Neuron (in vitro differentiated cells): ENCODE results near the gene JMJD7.

ENCODE experiments used
- H2AFZ ChIP-seq: one replicate; pipeline ENCODE4 v1.6.1; 2013; ENCODE audit warnings: low read depth, mild to moderate bottlenecking, inconsistent platforms, low read length, moderate library complexity
- H3K27me3 ChIP-seq: one replicate; pipeline ENCODE4 v1.6.1; 2013; ENCODE audit warnings: low read length; ENCODE audit not compliant: insufficient read depth
- H3K36me3 ChIP-seq: one replicate; pipeline ENCODE4 v1.6.1; 2013; ENCODE audit warnings: low read length; ENCODE audit not compliant: insufficient read depth
- H3K4me1 ChIP-seq: one replicate; pipeline ENCODE4 v1.6.1; 2013; ENCODE audit warnings: low read length; ENCODE audit not compliant: insufficient read depth
- H3K4me3 ChIP-seq: 2 replicates; pipeline ENCODE4 v1.5.1; 2013; ENCODE audit warnings: mild to moderate bottlenecking, low read length, moderate library complexity
- H3K9me3 ChIP-seq: one replicate; pipeline ENCODE4 v1.6.1; 2013; ENCODE audit warnings: low read length

The JMJD7 gene

GRCh38 chr15:41857316-41857715, 29.4 kb downstream of the JMJD7 start:
- Histone ChIP-seq H3K9me3 (no peaks in the 10 kb centered on the region), H3K27me3 (no peaks in the 10 kb centered on the region), H3K4me1 (peaks cover 7% of the 10 kb centered on the region), H2AFZ (no peak overlapping the region), H3K36me3 (no peaks in the 10 kb centered on the region), H3K4me3 (no peak overlapping the region)

- Histone ChIP-seq H3K9me3 (no peaks in the 10 kb centered on the region), H3K36me3 (no peaks in the 10 kb centered on the region), H3K4me3 (no peak overlapping the region), H3K27me3 (no peaks in the 10 kb centered on the region), H3K4me1 (peaks cover 7% of the 10 kb centered on the region), H2AFZ (no peak overlapping the region)
Measured at GRCh38 chr15:41858756-41859155, 30.9 kb downstream of the JMJD7 start.

GRCh38 chr15:41860049-41860828, 32.3 kb downstream of the JMJD7 start:
- H2AFZ ChIP-seq: no peak overlapping the region
- no peaks in the 10 kb centered on the region for H3K9me3 ChIP-seq
- H3K36me3 ChIP-seq: no peaks in the 10 kb centered on the region
- no peaks in the 10 kb centered on the region for H3K27me3 ChIP-seq
- peaks cover 4% of the 10 kb centered on the region for H3K4me1 ChIP-seq
- no peak overlapping the region for H3K4me3 ChIP-seq

GRCh38 chr15:41861736-41862356, 34.0 kb downstream of the JMJD7 start:
- peaks cover 11% of the 10 kb centered on the region for H3K4me1 ChIP-seq
- H3K4me3 ChIP-seq: no peak overlapping the region
- no peaks in the 10 kb centered on the region for H3K36me3 ChIP-seq
- no peak overlapping the region for H2AFZ ChIP-seq
- no peaks in the 10 kb centered on the region for H3K27me3 ChIP-seq
- H3K9me3 ChIP-seq: no peaks in the 10 kb centered on the region

- Histone ChIP-seq H3K9me3 (no peaks in the 10 kb centered on the region), H3K4me1 (peaks cover 12% of the 10 kb centered on the region), H2AFZ (no peak overlapping the region), H3K27me3 (no peaks in the 10 kb centered on the region), H3K4me3 (no peak overlapping the region), H3K36me3 (no peaks in the 10 kb centered on the region)
Measured at GRCh38 chr15:41862515-41863116, 34.7 kb downstream of the JMJD7 start.

- Histone ChIP-seq H2AFZ (no peak overlapping the region), H3K4me1 (peaks cover 12% of the 10 kb centered on the region), H3K9me3 (no peaks in the 10 kb centered on the region), H3K27me3 (no peaks in the 10 kb centered on the region), H3K36me3 (no peaks in the 10 kb centered on the region), H3K4me3 (no peak overlapping the region)
Measured at GRCh38 chr15:41865490-41866055, 37.7 kb downstream of the JMJD7 start.

GRCh38 chr15:41866263-41866703, 38.4 kb downstream of the JMJD7 start:
- H3K9me3 ChIP-seq: no peaks in the 10 kb centered on the region
- H3K4me1 ChIP-seq: peaks cover 12% of the 10 kb centered on the region
- H3K4me3 ChIP-seq: no peak overlapping the region
- no peak overlapping the region for H2AFZ ChIP-seq
- H3K36me3 ChIP-seq: no peaks in the 10 kb centered on the region
- H3K27me3 ChIP-seq: no peaks in the 10 kb centered on the region

- no peaks in the 10 kb centered on the region for H3K27me3 ChIP-seq
- H3K9me3 ChIP-seq: no peaks in the 10 kb centered on the region
- H2AFZ ChIP-seq: no peak overlapping the region
- H3K36me3 ChIP-seq: no peaks in the 10 kb centered on the region
- no peak overlapping the region for H3K4me3 ChIP-seq
- peaks cover 12% of the 10 kb centered on the region for H3K4me1 ChIP-seq
Measured at GRCh38 chr15:41866872-41867579, 39.1 kb downstream of the JMJD7 start.

- H3K36me3 ChIP-seq: no peaks in the 10 kb centered on the region
Measured at GRCh38 chr15:41868321-41868720, 40.4 kb downstream of the JMJD7 start.

GRCh38 chr15:41869770-41870688, 42.1 kb downstream of the JMJD7 start:
- H2AFZ ChIP-seq: no peak overlapping the region
- H3K27me3 ChIP-seq: no peaks in the 10 kb centered on the region
- no peaks in the 10 kb centered on the region for H3K9me3 ChIP-seq
- H3K4me3 ChIP-seq: no peak overlapping the region
- peaks cover 12% of the 10 kb centered on the region for H3K4me1 ChIP-seq
- no peaks in the 10 kb centered on the region for H3K36me3 ChIP-seq

More at GRCh38 chr15:41868321-41868720, 40.4 kb downstream of the JMJD7 start:
- no peaks in the 10 kb centered on the region for H3K27me3 ChIP-seq
- H3K9me3 ChIP-seq: no peaks in the 10 kb centered on the region
- H3K4me3 ChIP-seq: no peak overlapping the region
- H3K4me1 ChIP-seq: peaks cover 12% of the 10 kb centered on the region
- no peak overlapping the region for H2AFZ ChIP-seq

GRCh38 chr15:41870689-41871081, 42.8 kb downstream of the JMJD7 start:
- Histone ChIP-seq H2AFZ (no peak overlapping the region), H3K27me3 (no peaks in the 10 kb centered on the region), H3K36me3 (no peaks in the 10 kb centered on the region)

More at GRCh38 chr15:41870689-41871081, 42.8 kb downstream of the JMJD7 start:
- no peak overlapping the region for H3K4me3 ChIP-seq
- H3K9me3 ChIP-seq: no peaks in the 10 kb centered on the region
- peaks cover 12% of the 10 kb centered on the region for H3K4me1 ChIP-seq
